ENCODE data around the gene RFTN1. TPM values are rescaled to one million over a fixed set of nuclear protein-coding genes. Genes with fewer than 3 reads are reported as not detected.

The RFTN1 gene
- total and polyA plus RNA-seq, 2 donors from 2014 or later = 15.3 to 34.1 TPM

- peaks cover 0 to 5% (median 4%) of the 10 kb centered on the region in 3 donors for H3K36me3 ChIP-seq (ENCODE audit: control insufficient read depth in 2 of 3, insufficient read depth in 3 of 3, low read length in 3 of 3)
- no peak for DNase-seq
- no peaks in the 10 kb centered on the region for H3K27me3 ChIP-seq (ENCODE audit: control insufficient read depth, insufficient read depth, low read length)
- no peak overlapping the region for H3K4me3 ChIP-seq (ENCODE audit: low read length in 3 of 3)
- H3K27ac ChIP-seq (ENCODE audit: low read depth in 2 of 2, low read length in 2 of 2) = no peak overlapping the region
- no peaks in the 10 kb centered on the region for H3K4me1 ChIP-seq (ENCODE audit: control insufficient read depth in 2 of 3, insufficient read depth in 2 of 3, low read depth in 1 of 3, low read length in 3 of 3)
- TF ChIP-seq, protein P1, sequence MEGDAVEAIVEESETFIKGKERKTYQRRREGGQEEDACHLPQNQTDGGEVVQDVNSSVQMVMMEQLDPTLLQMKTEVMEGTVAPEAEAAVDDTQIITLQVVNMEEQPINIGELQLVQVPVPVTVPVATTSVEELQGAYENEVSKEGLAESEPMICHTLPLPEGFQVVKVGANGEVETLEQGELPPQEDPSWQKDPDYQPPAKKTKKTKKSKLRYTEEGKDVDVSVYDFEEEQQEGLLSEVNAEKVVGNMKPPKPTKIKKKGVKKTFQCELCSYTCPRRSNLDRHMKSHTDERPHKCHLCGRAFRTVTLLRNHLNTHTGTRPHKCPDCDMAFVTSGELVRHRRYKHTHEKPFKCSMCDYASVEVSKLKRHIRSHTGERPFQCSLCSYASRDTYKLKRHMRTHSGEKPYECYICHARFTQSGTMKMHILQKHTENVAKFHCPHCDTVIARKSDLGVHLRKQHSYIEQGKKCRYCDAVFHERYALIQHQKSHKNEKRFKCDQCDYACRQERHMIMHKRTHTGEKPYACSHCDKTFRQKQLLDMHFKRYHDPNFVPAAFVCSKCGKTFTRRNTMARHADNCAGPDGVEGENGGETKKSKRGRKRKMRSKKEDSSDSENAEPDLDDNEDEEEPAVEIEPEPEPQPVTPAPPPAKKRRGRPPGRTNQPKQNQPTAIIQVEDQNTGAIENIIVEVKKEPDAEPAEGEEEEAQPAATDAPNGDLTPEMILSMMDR (IDR thresholded peaks at IDR 0.05; ENCODE audit: borderline replicate concordance, extremely low read depth, insufficient read depth) = no peak
- H3K9me3 ChIP-seq (ENCODE audit: control insufficient read depth in 2 of 3, insufficient read depth in 1 of 3, low read length in 3 of 3) = no peaks in the 10 kb centered on the region
- FAIRE-seq = no peak
- intact Hi-C loops (cut with DNase I) = no loop called here
- no peak overlapping the region for H3K9ac ChIP-seq (ENCODE audit: low read length in 3 of 3)
Observed at GRCh38 chr3:16354291-16354690, 159.2 kb downstream of the RFTN1 start.

GRCh38 chr3:16352428-16352827, 161.1 kb downstream of the RFTN1 start:
- H3K9ac ChIP-seq (ENCODE audit: low read length in 3 of 3) = no peak overlapping the region
- H3K36me3 ChIP-seq (ENCODE audit: control insufficient read depth in 2 of 3, insufficient read depth in 3 of 3, low read length in 3 of 3) = peaks cover 0 to 5% (median 4%) of the 10 kb centered on the region in 3 donors
- intact Hi-C loops (cut with DNase I) = no loop called here
- FAIRE-seq = no peak
- no peaks in the 10 kb centered on the region for H3K4me1 ChIP-seq (ENCODE audit: control insufficient read depth in 2 of 3, insufficient read depth in 2 of 3, low read depth in 1 of 3, low read length in 3 of 3)
- TF ChIP-seq, protein P1 (IDR thresholded peaks at IDR 0.05; ENCODE audit: borderline replicate concordance, extremely low read depth, insufficient read depth) = no peak
- DNase-seq = no peak
- H3K9me3 ChIP-seq (ENCODE audit: control insufficient read depth in 2 of 3, insufficient read depth in 1 of 3, low read length in 3 of 3) = no peaks in the 10 kb centered on the region
- H3K4me3 ChIP-seq (ENCODE audit: low read length in 3 of 3) = no peak overlapping the region
- H3K27me3 ChIP-seq (ENCODE audit: control insufficient read depth, insufficient read depth, low read length) = no peaks in the 10 kb centered on the region
- no peak overlapping the region for H3K27ac ChIP-seq (ENCODE audit: low read depth in 2 of 2, low read length in 2 of 2)

GRCh38 chr3:16350597-16351318, 162.7 kb downstream of the RFTN1 start:
- H3K36me3 ChIP-seq (ENCODE audit: control insufficient read depth in 2 of 3, insufficient read depth in 3 of 3, low read length in 3 of 3) = peaks cover 0 to 4% (median 4%) of the 10 kb centered on the region in 3 donors
- H3K9ac ChIP-seq (ENCODE audit: low read length in 3 of 3) = no peak overlapping the region
- H3K4me1 ChIP-seq (ENCODE audit: control insufficient read depth in 2 of 3, insufficient read depth in 2 of 3, low read depth in 1 of 3, low read length in 3 of 3) = no peaks in the 10 kb centered on the region
- TF ChIP-seq, protein P1 (IDR thresholded peaks at IDR 0.05; ENCODE audit: borderline replicate concordance, extremely low read depth, insufficient read depth) = no peak
- H3K9me3 ChIP-seq (ENCODE audit: control insufficient read depth in 2 of 3, insufficient read depth in 1 of 3, low read length in 3 of 3) = no peaks in the 10 kb centered on the region
- DNase-seq = no peak
- no peak for FAIRE-seq
- no peak overlapping the region for H3K27ac ChIP-seq (ENCODE audit: low read depth in 2 of 2, low read length in 2 of 2)
- H3K4me3 ChIP-seq (ENCODE audit: low read length in 3 of 3) = no peak overlapping the region
- intact Hi-C loops (cut with DNase I) = no loop called here
- H3K27me3 ChIP-seq (ENCODE audit: control insufficient read depth, insufficient read depth, low read length) = no peaks in the 10 kb centered on the region
